AG09319 (cell line): ENCODE measurements around the gene SLC4A5.

ENCODE experiments used
- DNase-seq: peaks from one replicate; pipeline ENCODE4 v3.0.0-alpha.2; 2010; ENCODE audit warnings: low read depth; ENCODE audit errors: extremely low read depth
- CTCF ChIP-seq: IDR thresholded peaks from 2 replicates; pipeline ENCODE4 v1.5.1; 2011; ENCODE audit warnings: low read depth, mild to moderate bottlenecking, inconsistent platforms, low read length, moderate library complexity

The SLC4A5 gene

GRCh38 chr2:74385396-74385795 is 42.2 kb upstream of the SLC4A5 start:
- TF ChIP-seq CTCF, result no peak
- DNase-seq, result no peak

GRCh38 chr2:74384051-74384450 is 40.8 kb upstream of the SLC4A5 start:
- DNase-seq, result no peak
- TF ChIP-seq CTCF, result no peak

GRCh38 chr2:74383254-74383653 is 40.0 kb upstream of the SLC4A5 start:
- peak; percentile 47 for DNase-seq
- no peak for TF ChIP-seq CTCF

- no peak for DNase-seq
- no peak for TF ChIP-seq CTCF
Measured at GRCh38 chr2:74381751-74382150, 38.5 kb upstream of the SLC4A5 start.

- TF ChIP-seq CTCF, result no peak
- peak; percentile 22 for DNase-seq
Measured at GRCh38 chr2:74379851-74380789, 36.9 kb upstream of the SLC4A5 start, which contains the start of gene DCTN1. Gene DCTN1 (minus strand): TSS chr2:74380311. CDS start chr2:74380037, 274 bp downstream.

- DNase-seq, result no peak
- TF ChIP-seq CTCF, result no peak
Measured at GRCh38 chr2:74378007-74378406, 34.8 kb upstream of the SLC4A5 start.

- no peak for TF ChIP-seq CTCF
- no peak for DNase-seq
Measured at GRCh38 chr2:74375838-74376237, 32.6 kb upstream of the SLC4A5 start.
